Upper lobe of left lung (tissue), 4 donors: Measurements from ENCODE around the gene CMYA5.

Experiments
- CTCF ChIP-seq, 6 experiments: fragments of 450-650 bp in 4 of 6; fragments of 200-600 bp in 2 of 6; sonication (generic) in 2 of 6; IDR thresholded peaks; one replicate each; pipeline ENCODE4 v1.5.1; 2016 to 2019; ENCODE audit warnings: antibody characterized with exemption in 6 of 6
- POLR2A ChIP-seq, 4 donors: fragments of 450-650 bp; IDR thresholded peaks; one replicate each; pipeline ENCODE4 v1.5.1; 2016 to 2017; ENCODE audit warnings: antibody characterized with exemption in 4 of 4, mild to moderate bottlenecking in 2 of 4
- POLR2AphosphoS5 ChIP-seq, 2 donors: sonication (generic); formaldehyde crosslinking; IDR thresholded peaks; one replicate each; pipeline ENCODE4 v1.5.1; 2017; ENCODE audit warnings: antibody characterized with exemption in 2 of 2

- TF ChIP-seq POLR2AphosphoS5 (IDR thresholded peaks at IDR 0.05), result no peak
- TF ChIP-seq CTCF (IDR thresholded peaks at IDR 0.05), result no peak
- no peak for TF ChIP-seq POLR2A (IDR thresholded peaks at IDR 0.05)
Observed at GRCh38 chr5:79772651-79773050, 83.0 kb downstream of the CMYA5 start.
